SK-N-SH treated with all-trans-retinoic acid at 6 μM for 48 hours (cell line): ENCODE data around the gene FIGLA.

ENCODE experiments used
- ATAC-seq: fragments of 200-7000 bp; cut with Tn5 transposase; 3 replicates; pipeline ENCODE4 v1.9.1; 2020; ENCODE audit warnings: mild to moderate bottlenecking, moderate library complexity
- ARNTL ChIP-seq: fragments of 450-650 bp; formaldehyde crosslinking; IDR thresholded peaks from 2 replicates; pipeline ENCODE4 v1.5.0; 2020; ENCODE audit warnings: low read depth, mild to moderate bottlenecking, moderate library complexity, borderline replicate concordance
- CREB5 ChIP-seq: fragments of 250-450 bp; sonication (Bioruptor Pico); IDR thresholded peaks from 2 replicates; pipeline ENCODE4 v1.5.1; 2020; ENCODE audit warnings: low read depth, mild to moderate bottlenecking, moderate library complexity
- CSDC2 ChIP-seq: fragments of 250-450 bp; sonication (Bioruptor Pico); IDR thresholded peaks from 2 replicates; pipeline ENCODE4 v1.5.0; 2020; ENCODE audit warnings: mild to moderate bottlenecking, moderate library complexity
- CSRNP3 ChIP-seq: fragments of 250-450 bp; sonication (Bioruptor Pico); IDR thresholded peaks from 2 replicates; pipeline ENCODE4 v1.5.1; 2021; ENCODE audit warnings: mild to moderate bottlenecking, moderate library complexity
- ESRRG ChIP-seq: fragments of 250-450 bp; sonication (Bioruptor Pico); IDR thresholded peaks from 2 replicates; pipeline ENCODE4 v1.6.1; 2021; ENCODE audit warnings: mild to moderate bottlenecking
- GLIS3 ChIP-seq: fragments of 250-450 bp; sonication (Bioruptor Pico); IDR thresholded peaks from 2 replicates; pipeline ENCODE4 v1.5.0; 2020; ENCODE audit warnings: mild to moderate bottlenecking, moderate library complexity
- ISL1 ChIP-seq: fragments of 250-450 bp; sonication (Bioruptor Pico); IDR thresholded peaks from 2 replicates; pipeline ENCODE4 v2.1.2; 2022; ENCODE audit warnings: mild to moderate bottlenecking, moderate library complexity
- PATZ1 ChIP-seq: fragments of 250-450 bp; sonication (Bioruptor Pico); IDR thresholded peaks from 2 replicates; pipeline ENCODE4 v1.8.0; 2020; ENCODE audit warnings: mild to moderate bottlenecking, moderate library complexity, borderline replicate concordance
- POU6F1 ChIP-seq: fragments of 250-450 bp; sonication (Bioruptor Pico); IDR thresholded peaks from 2 replicates; pipeline ENCODE4 v1.8.0; 2021; ENCODE audit warnings: low read depth, mild to moderate bottlenecking, moderate library complexity, borderline replicate concordance
- PPARA ChIP-seq: fragments of 250-450 bp; sonication (Bioruptor Pico); IDR thresholded peaks from 2 replicates; pipeline ENCODE4 v1.5.0; 2020; ENCODE audit warnings: mild to moderate bottlenecking, borderline replicate concordance
- SNAI2 ChIP-seq: fragments of 250-450 bp; sonication (Bioruptor Pico); IDR thresholded peaks from 2 replicates; pipeline ENCODE4 v1.5.0; 2020; ENCODE audit warnings: mild to moderate bottlenecking, moderate library complexity
- TCF4 ChIP-seq: fragments of 250-450 bp; sonication (Bioruptor Pico); IDR thresholded peaks from 2 replicates; pipeline ENCODE4 v1.8.0; 2021; ENCODE audit warnings: mild to moderate bottlenecking, moderate library complexity, borderline replicate concordance
- TOX ChIP-seq: fragments of 250-450 bp; sonication (Bioruptor Pico); IDR thresholded peaks from 2 replicates; pipeline ENCODE4 v1.8.0; 2021; ENCODE audit warnings: mild to moderate bottlenecking, moderate library complexity, borderline replicate concordance
- TSHZ2 ChIP-seq: fragments of 250-450 bp; sonication (Bioruptor Pico); IDR thresholded peaks from 2 replicates; pipeline ENCODE4 v1.5.0; 2020; ENCODE audit warnings: mild to moderate bottlenecking, moderate library complexity
- ZFP3 ChIP-seq: fragments of 250-450 bp; sonication (Bioruptor Pico); IDR thresholded peaks from 2 replicates; pipeline ENCODE4 v1.5.0; 2020; ENCODE audit warnings: mild to moderate bottlenecking, moderate library complexity
- ZFP30 ChIP-seq: fragments of 450-650 bp; formaldehyde crosslinking; IDR thresholded peaks from 2 replicates; pipeline ENCODE4 v1.5.0; 2022; ENCODE audit warnings: mild to moderate bottlenecking, moderate library complexity
- ZNF565 ChIP-seq: fragments of 450-650 bp; formaldehyde crosslinking; conservative IDR thresholded peaks from 2 replicates; pipeline ENCODE4 v1.5.0; 2020; ENCODE audit warnings: low read depth, mild to moderate bottlenecking, moderate library complexity
- ZNF70 ChIP-seq: fragments of 450-650 bp; formaldehyde crosslinking; IDR thresholded peaks from 2 replicates; pipeline ENCODE4 v1.5.0; 2020; ENCODE audit warnings: mild to moderate bottlenecking, moderate library complexity
- ZNF8 ChIP-seq: fragments of 450-650 bp; formaldehyde crosslinking; IDR thresholded peaks from 2 replicates; pipeline ENCODE4 v1.5.0; 2020; ENCODE audit warnings: mild to moderate bottlenecking, moderate library complexity

FIGLA gene

GRCh38 chr2:70753031-70753430, 37.4 kb downstream of the FIGLA start:
- TF ChIP-seq CSRNP3 (CRISPR knock-in tag), result no peak
- no peak for TF ChIP-seq TOX (CRISPR knock-in tag)
- no peak for TF ChIP-seq TSHZ2 (CRISPR knock-in tag)
- TF ChIP-seq ZFP3 (CRISPR knock-in tag), result no peak
- no peak for ATAC-seq

- TF ChIP-seq ISL1 (CRISPR knock-in tag) (no peak), ZFP30 (no peak), POU6F1 (CRISPR knock-in tag) (no peak), TOX (CRISPR knock-in tag) (no peak), ZNF565 (CRISPR knock-in tag) (no peak), GLIS3 (no peak), SNAI2 (CRISPR knock-in tag) (no peak), TCF4 (CRISPR knock-in tag) (no peak), CREB5 (CRISPR knock-in tag) (no peak), PPARA (CRISPR knock-in tag) (no peak)
- no peak for ATAC-seq
These were observed 38.0 kb downstream of the FIGLA start for GRCh38 chr2:70752396-70752795.

GRCh38 chr2:70751881-70752280, 38.6 kb downstream of the FIGLA start:
- no peak for TF ChIP-seq SNAI2 (CRISPR knock-in tag)
- no peak for TF ChIP-seq ISL1 (CRISPR knock-in tag)
- TF ChIP-seq PATZ1, result no peak
- TF ChIP-seq ZNF8 (CRISPR knock-in tag), result no peak
- TF ChIP-seq ESRRG (CRISPR knock-in tag), result no peak
- TF ChIP-seq POU6F1 (CRISPR knock-in tag), result no peak
- no peak for TF ChIP-seq ARNTL (CRISPR knock-in tag)
- no peak for TF ChIP-seq ZFP30
- no peak for TF ChIP-seq CSDC2 (CRISPR knock-in tag)
- TF ChIP-seq ZNF70 (CRISPR knock-in tag), result no peak
- ATAC-seq, result no peak
